Fibroblast of lung (primary cell): ENCODE measurements around the gene KLF16.

Source experiments
- EZH2 ChIP-seq: IDR thresholded peaks from 2 replicates; pipeline ENCODE4 v1.5.1; 2012; ENCODE audit warnings: low read length, control low read depth, mild to moderate bottlenecking; ENCODE audit errors: missing control alignments
- TF ChIP-seq, protein P1 (sequence below), 2 donors: IDR thresholded peaks in 1 of 2; conservative IDR thresholded peaks in 1 of 2; 1 replicate in 1 of 2; 2 replicates in 1 of 2; pipeline ENCODE4 v1.5.1; 2011 to 2012; ENCODE audit warnings: low read length in 2 of 2, control low read depth in 1 of 2, inconsistent platforms in 1 of 2, low read depth in 1 of 2, mild to moderate bottlenecking in 1 of 2

DNA sequence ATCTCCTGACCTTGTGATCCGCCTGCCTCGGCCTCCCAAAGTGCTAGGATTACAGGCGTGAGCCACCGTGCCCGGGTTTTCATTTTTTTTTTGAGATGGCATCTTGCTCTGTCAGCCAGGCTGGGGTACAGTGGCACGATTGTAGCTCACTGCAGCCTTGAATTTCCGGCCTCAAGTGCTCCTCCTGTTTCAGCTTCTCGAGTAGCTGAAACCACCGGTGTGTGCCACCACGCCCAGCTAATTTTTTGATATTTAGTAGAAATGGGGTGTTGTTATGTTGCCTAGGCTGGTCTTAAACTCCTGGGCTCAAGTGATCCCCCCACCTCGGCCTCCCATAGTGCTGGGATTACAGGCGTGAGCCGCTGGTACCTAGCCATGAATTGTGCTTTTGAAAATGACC, 47.7 kb upstream of the KLF16 start:
- TF ChIP-seq, protein P1, sequence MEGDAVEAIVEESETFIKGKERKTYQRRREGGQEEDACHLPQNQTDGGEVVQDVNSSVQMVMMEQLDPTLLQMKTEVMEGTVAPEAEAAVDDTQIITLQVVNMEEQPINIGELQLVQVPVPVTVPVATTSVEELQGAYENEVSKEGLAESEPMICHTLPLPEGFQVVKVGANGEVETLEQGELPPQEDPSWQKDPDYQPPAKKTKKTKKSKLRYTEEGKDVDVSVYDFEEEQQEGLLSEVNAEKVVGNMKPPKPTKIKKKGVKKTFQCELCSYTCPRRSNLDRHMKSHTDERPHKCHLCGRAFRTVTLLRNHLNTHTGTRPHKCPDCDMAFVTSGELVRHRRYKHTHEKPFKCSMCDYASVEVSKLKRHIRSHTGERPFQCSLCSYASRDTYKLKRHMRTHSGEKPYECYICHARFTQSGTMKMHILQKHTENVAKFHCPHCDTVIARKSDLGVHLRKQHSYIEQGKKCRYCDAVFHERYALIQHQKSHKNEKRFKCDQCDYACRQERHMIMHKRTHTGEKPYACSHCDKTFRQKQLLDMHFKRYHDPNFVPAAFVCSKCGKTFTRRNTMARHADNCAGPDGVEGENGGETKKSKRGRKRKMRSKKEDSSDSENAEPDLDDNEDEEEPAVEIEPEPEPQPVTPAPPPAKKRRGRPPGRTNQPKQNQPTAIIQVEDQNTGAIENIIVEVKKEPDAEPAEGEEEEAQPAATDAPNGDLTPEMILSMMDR (conservative IDR thresholded peaks at IDR 0.05 in 1 of 2, IDR thresholded peaks at IDR 0.05 in 1 of 2; ENCODE audit: low read depth in 1 of 2, low read length in 2 of 2), result no peak
- no peak for TF ChIP-seq EZH2
